ENCODE measurements around the gene KRT40.

KRT40 gene

DNA sequence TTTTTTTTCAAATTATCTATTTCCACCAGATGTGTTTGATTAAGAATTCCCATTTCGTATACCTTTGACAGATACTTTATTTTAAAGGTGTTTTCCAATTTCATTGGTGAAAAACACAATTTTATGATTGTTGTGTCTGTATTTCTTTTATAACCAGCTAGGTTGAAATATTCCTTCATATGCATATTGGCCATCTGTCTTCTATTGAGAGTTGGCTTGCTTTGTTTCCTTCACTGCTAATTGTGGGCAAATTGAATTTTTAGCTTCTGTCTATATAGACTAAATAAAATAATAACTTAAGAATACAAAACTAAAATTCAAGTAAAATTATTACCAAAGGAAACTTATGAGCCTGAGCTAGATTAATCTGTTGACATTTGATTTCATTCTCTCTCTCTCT lies 11.0 kb upstream of the KRT40 start:
- FAIRE-seq = no peak

DNA sequence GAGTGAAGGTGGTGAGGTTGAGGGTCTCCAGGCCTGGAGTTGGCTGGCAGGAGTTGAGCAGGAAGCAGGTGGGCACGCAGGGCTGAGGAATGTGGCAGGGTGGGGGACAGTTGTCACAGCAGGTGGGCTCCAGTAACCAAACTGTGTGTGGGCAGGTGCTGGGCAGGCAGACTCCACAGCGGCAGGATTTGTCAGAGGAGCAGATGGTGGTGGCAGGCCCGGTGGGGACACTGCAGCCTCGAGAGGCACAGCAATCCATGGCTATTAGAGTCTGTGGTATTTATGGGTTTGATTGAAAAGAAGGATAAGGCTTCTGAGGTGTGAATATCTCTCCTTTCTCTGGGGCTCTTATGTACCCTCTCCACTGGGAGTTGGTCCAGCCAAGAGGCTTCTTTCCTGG lies 9.7 kb upstream of the KRT40 start, which contains the start of gene KRTAP3-3:
KRTAP3-3 (minus strand) TSS at position 326 of the 400 bp plus-strand sequence; CDS start at position 259, 67 bp downstream.
- no peak for FAIRE-seq

GRCh38 chr17:40993084-40993483 lies 9.0 kb upstream of the KRT40 start:
- FAIRE-seq = no peak

GRCh38 chr17:40992666-40993065 lies 8.5 kb upstream of the KRT40 start:
- no peak for FAIRE-seq

DNA sequence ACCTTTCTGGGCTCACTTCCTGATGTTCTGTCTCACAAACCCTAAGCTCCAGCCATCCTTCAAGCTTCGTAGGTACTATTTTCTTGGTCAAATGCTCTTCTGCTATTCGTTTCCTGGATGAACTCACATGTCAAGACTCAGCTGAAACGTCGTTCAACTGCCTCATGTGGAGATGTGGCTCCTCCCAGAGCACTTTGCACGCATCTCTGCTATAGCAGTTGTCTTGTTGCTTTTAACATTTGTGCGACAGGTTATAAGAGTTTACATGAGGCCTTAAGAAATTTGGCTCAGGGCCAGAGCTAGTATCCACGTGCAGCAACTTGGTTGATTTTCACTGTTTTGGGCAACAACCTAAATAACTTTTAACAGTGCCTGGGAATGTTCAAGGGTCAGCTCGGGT lies 2.8 kb upstream of the KRT40 start:
- FAIRE-seq = no peak

DNA sequence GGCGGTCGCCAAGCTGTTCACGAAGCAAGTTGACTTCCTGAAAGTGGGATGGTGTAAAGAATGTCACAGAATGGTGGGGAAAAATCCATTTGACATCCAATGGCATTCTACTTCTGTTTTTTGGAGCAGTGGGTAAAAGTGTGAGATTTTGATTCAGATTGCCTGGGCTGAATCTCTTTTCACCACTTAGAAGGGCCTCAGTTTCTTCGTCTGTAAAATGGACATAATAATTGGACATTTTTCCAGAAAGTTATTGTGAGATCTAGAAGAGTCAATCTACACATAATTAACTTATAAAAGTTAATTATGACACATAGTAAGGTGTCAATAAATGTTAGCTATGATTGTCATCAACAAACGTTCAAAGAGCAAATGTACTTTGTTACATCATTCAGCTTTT lies 3.0 kb downstream of the KRT40 start:
- no peak for FAIRE-seq

- FAIRE-seq = no peak
Measured at GRCh38 chr17:40980596-40980995, 3.5 kb downstream of the KRT40 start.

- no peak for FAIRE-seq
Measured at GRCh38 chr17:40980117-40980516, 4.0 kb downstream of the KRT40 start.

DNA sequence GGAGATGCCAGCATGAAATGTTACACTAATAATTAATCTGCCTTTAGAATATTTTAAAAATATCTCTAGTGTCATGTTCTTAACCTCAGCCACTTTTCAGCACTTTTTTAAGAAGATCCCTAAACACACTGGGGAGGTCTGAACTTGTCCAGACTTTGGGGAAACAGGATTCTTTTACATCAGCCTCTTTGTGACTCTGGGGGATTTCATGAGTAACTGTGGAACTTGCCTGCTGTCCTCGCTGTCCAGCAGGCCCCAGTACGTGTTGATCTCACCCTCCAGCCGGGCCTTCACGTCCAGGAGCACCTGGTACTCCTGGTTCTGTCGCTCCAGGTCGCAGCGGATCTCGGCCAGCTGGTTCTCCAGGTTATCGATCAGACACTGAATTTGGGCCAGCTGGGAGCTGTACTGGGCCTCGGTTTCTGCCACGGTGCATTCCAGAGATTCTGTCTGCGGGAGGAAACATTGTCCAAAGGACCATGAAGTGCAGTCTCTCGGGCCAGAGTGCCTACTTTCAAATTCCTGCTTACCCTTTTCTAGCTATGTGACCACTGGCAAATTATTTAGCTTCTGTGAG lies 5.5 kb downstream of the KRT40 start:
- no peak for FAIRE-seq

GRCh38 chr17:40975516-40975915 lies 8.6 kb downstream of the KRT40 start:
- FAIRE-seq = no peak

GRCh38 chr17:40974366-40974765 lies 9.8 kb downstream of the KRT40 start:
- FAIRE-seq = no peak

GRCh38 chr17:40967582-40967981 lies 16.5 kb downstream of the KRT40 start:
- FAIRE-seq = no peak

DNA sequence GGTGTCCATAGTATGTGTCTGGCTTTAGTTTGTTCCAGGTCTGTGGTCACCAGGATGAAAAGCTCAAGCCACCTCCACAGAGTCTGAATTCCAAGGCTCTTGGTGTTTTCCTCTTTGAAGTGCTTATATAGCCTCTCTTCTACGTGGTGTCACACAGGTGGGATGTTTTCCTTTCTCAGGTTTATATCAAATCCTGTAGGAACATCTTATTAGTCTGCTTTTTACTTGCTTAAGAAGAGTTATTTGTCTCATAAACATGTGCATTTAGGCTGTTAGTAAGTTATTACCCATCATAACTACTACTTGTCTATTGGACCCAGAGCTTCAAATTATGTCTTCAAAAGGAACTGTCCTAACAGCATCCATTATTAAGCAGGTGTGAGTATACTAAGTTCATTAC lies 17.3 kb downstream of the KRT40 start, which contains the start of gene KRT39:
KRT39 (minus strand) TSS at position 101 of the 400 bp plus-strand sequence; CDS start at position 9, 92 bp downstream.
- no peak for FAIRE-seq

DNA sequence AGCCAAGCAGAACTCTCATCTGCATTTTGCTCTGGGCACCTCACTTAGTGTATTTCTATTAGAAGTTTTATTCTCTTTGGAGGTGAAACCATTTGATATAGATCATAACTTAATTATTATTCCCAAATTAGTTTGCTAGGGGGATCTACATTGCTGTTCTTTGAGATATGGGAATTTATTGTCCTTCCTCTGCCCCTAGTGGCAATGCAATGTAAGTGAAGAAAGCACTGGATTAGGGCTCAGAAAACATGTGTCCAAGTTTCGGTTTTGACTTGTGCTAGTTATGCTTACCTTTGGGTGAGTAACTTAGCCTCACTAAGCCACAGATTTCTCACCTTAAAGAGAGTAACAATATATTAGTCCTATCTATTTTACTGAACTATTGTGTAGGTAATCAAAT lies 20.3 kb downstream of the KRT40 start:
- FAIRE-seq = no peak

DNA sequence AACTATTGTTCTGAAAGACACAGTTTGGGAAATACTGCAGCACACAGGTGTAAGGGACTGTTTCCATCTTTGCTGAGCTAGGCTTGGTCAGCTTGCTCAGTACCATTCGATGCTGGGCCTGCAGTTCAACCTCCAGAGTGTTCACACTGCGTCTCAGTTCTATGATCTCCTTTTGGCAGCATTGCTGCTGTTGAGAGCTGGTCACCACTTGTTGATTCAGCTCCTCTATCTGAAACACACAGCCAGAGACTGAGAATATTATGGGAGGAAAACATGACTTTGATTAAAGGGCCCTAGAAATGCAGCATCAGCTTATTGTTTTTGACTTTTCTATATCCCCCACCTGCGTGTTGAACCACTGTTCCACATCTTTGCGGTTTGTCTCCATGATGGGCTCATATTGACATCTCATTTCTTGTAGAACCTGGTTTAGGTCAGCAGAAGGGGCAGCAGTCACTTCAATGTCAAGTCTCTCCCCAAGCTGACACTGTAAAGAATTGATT lies 22.0 kb downstream of the KRT40 start:
- FAIRE-seq = no peak

- no peak for FAIRE-seq
Measured at GRCh38 chr17:40961591-40961990, 22.5 kb downstream of the KRT40 start.

- no peak for FAIRE-seq
Measured at GRCh38 chr17:40960144-40960543, 24.0 kb downstream of the KRT40 start.

- no peak for FAIRE-seq
Measured at GRCh38 chr17:40958086-40958953, 25.8 kb downstream of the KRT40 start.

DNA sequence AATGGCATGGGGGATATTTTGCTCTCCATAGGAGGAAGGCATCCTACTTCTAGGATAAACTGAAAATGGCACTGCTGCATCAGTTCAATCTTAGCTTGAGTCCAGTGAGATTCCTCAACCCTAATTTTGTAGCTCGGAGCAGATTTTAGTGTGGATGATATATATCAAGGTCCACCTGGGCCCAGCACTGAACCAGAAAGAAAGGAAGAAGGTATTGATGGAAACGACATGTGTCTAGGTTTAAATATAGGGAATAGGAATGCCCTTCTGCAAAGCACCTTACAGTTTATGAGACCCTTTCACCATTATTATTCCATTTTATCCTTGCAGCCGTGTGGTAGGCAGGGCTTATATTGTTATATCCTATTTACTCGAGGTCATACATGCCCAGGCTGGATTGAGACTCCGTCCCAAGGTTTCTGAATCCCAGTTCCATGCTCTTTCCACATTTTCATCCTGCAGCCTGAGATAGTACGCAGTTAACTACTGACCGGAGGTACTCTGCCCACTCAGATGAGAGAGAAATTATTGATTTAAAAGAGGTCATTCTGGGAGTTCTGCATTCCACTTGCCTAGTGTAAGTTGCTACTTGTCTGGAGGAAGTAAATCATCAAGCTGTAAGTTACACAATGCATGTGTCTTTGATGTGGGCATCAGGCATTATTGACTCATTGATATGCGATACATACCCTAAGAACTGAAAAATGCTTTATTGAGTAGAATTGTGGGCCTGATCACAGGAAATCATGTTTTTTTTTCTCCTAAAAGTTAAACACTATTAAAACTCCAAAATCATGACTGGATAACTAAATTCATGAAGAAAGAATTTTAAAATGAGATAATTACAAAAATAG lies 27.5 kb downstream of the KRT40 start:
- FAIRE-seq = no peak

- no peak for FAIRE-seq
Measured at GRCh38 chr17:40953881-40954280, 30.2 kb downstream of the KRT40 start.

GRCh38 chr17:40952661-40953060 lies 31.5 kb downstream of the KRT40 start:
- FAIRE-seq = no peak

GRCh38 chr17:40952154-40952553 lies 32.0 kb downstream of the KRT40 start:
- FAIRE-seq = no peak

- no peak for FAIRE-seq
Measured at GRCh38 chr17:40951011-40951622, 33.0 kb downstream of the KRT40 start.

Measured in TTC549 (cell line).